ENCODE data around the gene HES5.

DNA sequence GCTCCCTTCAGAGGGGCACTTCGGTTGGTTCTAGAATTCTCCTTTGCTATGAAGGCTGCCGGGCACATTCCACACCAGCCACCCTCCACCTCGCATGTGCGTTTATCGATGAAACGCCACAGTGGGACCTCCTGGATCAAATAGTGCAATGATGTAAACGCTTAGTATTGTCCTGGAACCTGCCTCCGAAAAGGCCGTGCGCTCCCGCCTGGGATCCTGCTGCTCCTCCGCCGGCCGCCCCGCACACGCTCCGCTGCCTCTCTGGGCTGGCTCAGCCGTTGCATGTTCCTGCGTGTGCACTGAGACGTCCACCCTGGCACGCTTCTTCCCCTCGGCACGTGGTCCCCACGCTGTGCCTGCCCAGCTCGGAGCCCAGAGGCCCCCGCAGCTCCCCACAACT is 22.1 kb upstream of the HES5 start:
- TF ChIP-seq CTCF (IDR thresholded peaks at IDR 0.05) (no peak), POLR2A (IDR thresholded peaks at IDR 0.05) (no peak), EP300 (IDR thresholded peaks at IDR 0.05) (no peak)

Data from upper lobe of left lung (tissue), 4 donors.